Left hindlimb (tissue), 1 donor: ENCODE measurements around the gene ARHGEF10L.
"Not testable (repeated sequence)": the region's sequence is repeated elsewhere in the genome, so short reads cannot be mapped to it uniquely, and the experiment has no call there.

Experiments used
- DNase-seq: peaks from one replicate; pipeline ENCODE4 v3.0.0-alpha.2; 2018

ARHGEF10L gene, protein sequence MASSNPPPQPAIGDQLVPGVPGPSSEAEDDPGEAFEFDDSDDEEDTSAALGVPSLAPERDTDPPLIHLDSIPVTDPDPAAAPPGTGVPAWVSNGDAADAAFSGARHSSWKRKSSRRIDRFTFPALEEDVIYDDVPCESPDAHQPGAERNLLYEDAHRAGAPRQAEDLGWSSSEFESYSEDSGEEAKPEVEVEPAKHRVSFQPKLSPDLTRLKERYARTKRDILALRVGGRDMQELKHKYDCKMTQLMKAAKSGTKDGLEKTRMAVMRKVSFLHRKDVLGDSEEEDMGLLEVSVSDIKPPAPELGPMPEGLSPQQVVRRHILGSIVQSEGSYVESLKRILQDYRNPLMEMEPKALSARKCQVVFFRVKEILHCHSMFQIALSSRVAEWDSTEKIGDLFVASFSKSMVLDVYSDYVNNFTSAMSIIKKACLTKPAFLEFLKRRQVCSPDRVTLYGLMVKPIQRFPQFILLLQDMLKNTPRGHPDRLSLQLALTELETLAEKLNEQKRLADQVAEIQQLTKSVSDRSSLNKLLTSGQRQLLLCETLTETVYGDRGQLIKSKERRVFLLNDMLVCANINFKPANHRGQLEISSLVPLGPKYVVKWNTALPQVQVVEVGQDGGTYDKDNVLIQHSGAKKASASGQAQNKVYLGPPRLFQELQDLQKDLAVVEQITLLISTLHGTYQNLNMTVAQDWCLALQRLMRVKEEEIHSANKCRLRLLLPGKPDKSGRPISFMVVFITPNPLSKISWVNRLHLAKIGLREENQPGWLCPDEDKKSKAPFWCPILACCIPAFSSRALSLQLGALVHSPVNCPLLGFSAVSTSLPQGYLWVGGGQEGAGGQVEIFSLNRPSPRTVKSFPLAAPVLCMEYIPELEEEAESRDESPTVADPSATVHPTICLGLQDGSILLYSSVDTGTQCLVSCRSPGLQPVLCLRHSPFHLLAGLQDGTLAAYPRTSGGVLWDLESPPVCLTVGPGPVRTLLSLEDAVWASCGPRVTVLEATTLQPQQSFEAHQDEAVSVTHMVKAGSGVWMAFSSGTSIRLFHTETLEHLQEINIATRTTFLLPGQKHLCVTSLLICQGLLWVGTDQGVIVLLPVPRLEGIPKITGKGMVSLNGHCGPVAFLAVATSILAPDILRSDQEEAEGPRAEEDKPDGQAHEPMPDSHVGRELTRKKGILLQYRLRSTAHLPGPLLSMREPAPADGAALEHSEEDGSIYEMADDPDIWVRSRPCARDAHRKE (N-terminal part only)

DNA sequence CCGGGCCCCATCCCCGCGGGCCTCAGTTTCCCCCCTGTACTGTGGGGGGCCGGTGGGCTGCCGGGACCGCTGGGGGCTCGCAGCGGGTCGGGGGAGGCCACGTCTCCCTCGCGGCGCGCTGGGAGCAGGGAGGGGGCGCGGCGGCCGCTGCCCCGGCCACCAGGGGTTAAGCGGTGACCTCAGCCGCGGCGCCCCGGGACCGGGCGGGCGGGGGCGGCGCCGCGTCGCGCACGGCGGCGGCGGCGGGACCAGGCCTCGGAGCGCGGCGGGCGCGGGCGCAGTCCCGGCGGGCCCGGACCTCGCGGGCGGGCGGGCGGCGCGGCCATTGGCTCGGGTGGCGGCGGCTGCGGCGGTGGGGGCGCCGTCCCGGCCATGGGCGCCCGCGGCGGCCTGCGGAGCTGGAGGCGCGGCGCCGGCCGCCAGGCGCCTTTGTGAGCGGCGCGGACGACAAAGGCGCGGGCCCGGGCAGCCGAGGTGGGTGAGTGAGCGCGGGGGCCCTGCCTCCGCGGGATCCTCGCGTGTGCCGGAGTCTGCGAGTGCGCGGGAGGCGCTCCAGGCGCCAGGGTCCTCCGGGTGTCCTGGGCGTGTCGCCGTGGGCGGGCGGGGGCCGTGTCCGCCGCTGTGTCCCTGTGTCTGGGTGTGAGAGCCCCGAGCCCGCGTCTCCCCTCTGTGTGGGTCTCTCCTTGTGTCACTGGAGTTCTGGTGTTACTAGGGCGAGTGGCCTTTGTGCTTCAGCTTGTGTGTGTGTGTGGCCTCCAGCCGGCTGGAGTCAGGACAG lies at the start of gene ARHGEF10L:
TSS of gene ARHGEF10L (plus strand) at position 222 of the 778 bp plus-strand sequence. CDS start 40,898 bp downstream, outside the sequence.
- DNase-seq = no peak

GRCh38 chr1:17489768-17490417 lies 49.6 kb upstream of the ARHGEF10L start:
- not testable (repeated sequence) for DNase-seq

DNA sequence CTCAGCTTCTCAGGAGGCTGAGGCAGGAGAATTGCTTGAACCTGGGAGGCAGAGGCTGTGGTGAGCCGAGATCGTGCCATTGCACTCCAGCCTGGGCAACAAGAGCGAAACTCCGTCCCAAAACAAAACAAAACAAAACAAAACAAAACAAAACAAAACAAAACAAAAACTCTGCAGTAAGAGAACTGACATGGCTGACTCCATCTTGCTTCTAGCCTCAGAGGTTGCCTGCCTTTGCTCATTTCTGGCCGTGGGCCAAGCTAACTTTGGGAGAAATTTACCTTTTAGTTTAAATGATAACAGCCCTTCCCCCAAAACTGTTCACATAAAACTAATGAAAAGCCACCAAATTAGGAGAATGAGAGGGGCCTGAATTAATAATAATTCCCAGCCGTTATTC lies 48.8 kb upstream of the ARHGEF10L start:
- DNase-seq = not testable (repeated sequence)

DNA sequence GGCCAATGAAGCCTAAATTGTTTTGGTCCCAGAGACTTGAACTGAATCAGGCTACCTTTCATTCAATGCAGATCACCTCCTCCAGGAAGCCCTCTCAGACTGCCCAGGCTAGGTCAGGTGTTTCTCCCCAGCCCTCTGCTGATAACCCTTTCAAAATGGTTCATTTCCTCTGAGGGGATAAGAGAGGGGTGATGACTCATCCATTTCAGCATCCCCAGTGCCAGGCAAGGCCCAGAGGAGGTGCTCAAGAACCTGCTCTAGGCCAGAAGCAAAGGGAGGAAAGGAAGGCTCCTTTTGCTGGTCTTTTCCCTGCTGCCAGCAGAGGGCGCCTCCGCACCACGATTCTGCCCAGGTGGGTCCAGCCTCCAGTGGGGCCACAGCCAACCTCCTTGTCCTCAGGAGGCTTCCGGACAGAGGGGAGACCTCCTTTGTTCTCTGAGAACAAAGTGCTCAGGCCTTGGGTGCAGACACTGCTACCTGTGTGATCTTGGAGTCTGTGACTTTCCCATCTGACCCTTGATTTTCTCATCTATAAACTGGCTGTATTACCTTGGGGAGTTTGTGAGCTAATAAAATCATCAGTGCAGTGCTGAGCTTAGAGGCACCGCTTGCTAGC lies 45.3 kb upstream of the ARHGEF10L start:
- peak; percentile 48 for DNase-seq

DNA sequence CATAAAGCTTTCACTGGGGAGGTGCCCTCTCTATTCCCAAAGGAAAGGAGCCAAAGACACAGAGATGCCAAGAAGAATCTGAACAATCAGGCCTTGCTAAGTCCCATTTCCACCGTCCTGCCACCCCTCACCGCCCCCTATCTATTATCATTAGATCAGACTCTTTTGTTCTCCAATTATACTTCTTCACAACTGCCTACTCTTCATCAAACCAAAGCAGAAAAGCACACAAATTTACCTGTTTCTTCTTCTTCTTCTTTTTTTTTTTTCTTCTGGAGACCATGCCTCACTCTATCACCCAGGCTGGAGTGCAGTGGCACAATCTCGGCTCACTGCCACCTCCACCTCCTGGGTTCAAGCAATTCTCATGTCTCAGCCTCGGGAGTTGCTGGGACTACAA lies 43.1 kb upstream of the ARHGEF10L start:
- no peak for DNase-seq

GRCh38 chr1:17498214-17498613 lies 41.3 kb upstream of the ARHGEF10L start:
- no peak for DNase-seq

- DNase-seq = peak; percentile 81
Measured at GRCh38 chr1:17502326-17502778, 37.1 kb upstream of the ARHGEF10L start.

DNA sequence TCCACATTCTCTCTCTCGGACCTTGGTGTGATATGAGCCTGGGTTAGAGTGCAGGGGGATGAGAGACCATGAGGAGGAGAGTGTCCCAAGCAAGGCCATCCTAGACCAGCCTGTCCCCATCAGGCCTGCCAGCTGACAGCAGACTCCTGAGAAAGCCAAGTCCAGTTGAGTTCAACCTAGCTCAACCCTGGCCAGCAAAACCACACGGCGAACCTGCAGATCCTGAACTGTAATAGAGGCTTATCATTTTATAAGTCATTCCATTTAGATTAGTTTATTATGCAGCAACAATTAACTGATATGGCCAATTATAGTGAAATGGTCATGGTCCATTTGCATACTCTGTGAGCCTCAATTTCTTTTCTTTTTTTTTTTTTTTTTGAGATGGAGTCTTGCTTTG lies 36.4 kb upstream of the ARHGEF10L start:
- no peak for DNase-seq

DNA sequence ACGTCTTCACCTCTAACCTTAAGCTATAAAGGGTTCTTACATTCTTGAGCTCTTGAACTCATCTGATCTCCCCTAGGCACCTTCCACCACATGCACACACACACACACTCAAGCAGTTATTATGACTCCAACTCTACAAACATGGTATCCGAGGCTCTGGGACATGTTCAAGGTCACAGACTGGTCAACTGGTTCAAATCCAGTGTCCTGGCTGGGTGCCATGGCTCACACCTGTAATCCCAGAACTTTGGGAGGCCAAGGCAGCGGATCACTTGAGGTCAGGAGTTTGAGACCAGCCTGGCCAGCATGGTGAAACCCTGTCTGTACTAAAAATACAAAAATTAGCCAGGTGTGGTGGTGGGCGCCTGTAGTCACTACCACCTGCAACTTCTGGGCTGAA lies 32.3 kb upstream of the ARHGEF10L start:
- DNase-seq = not testable (repeated sequence)

DNA sequence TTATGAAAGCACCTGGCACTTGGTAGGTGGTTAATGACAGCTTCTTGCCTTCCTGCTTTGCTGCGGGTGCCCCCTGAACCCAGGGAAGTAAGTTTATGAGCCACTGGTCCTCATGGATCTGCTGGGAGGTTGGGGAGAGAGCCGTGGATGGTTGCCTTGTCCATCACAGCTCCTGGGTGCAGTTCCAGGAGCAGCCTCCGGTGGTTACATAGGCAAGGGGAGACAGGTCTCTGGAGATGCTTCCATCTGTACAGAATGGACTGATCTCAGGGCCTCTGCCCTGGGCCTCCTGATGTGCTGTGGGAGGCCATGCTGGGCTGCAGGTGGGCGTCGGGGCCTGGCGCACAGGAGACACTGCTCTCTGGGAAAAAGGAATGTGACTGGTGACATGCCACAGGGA lies 31.6 kb upstream of the ARHGEF10L start:
- DNase-seq = no peak

GRCh38 chr1:17509363-17509762 lies 30.1 kb upstream of the ARHGEF10L start:
- DNase-seq = no peak

DNA sequence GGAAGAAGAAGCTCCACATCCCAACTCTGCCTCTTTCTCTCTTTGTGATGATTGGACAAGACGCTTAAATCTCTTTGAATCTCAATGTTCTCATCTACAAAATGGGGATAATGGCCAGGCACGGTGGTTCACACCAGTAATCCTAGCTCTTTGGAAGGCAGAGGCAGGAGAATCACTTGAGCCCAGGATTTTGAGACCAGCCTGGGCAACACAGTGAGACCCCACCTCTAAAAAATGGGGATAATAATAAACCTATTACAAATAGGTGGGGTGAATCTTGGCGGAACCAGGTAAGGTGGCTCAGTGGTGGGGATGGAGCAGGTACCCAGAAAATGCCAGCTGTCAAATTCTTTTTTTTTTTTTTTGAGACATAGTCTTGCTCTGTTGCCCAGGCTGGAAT lies 29.4 kb upstream of the ARHGEF10L start:
- no peak for DNase-seq

DNA sequence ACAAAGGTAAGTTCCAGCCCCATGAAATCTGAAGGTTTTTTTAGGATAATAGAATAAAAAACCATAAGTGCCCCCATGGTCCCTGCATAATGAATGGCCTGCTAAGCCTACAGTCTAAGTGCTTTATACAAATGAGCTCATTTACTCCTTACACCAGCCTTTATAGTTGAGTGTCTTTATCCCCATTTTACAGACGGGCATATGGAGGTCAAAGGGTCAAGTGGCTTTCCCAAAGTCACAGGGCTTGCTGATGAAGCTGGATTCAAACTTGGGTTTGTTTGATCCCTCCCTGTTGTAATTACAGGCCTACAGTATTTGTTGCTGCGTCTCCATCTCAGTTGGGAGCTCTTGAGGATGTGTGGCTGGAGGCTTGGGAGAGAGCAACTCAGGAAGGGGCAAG lies 28.3 kb upstream of the ARHGEF10L start:
- no peak for DNase-seq

DNA sequence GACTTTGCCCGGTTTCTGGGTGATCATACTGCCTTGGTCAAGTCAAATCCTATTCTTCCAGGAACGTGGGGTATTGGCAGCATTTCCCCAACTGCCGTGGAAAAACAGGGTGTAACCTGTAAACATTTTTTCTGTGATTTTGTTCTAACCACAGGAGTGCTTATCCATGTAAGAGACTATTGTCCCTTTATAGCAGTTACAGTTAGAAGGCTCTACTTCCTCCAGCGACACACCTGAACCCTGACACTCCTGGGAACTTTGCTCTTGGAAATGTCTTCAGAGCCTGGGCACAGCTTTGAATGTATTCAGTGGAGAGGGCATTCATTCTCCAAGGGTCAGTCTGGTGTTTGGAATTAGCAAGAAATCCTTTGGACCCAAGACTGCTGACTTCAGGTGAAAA lies 26.4 kb upstream of the ARHGEF10L start:
- no peak for DNase-seq

DNA sequence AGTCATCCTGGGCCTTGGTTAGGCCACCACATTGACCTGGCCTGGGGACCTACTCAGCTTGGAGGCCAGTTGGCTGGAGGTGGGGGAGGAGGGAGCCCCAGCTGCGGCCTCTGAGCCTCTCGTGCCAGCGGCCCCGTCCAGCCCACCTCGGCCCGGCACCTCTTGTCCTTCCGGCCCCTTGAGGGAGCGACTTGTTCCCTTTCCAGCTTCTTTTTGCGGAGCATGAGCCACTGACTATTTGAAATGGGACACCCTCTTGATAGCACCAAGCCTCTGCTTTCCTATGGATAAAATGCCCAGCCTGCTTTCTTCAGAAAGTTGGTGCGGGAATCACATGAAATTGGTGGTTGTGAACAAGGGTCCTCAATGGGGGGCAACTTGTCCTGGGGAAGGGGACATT lies 24.7 kb upstream of the ARHGEF10L start:
- DNase-seq = no peak

DNA sequence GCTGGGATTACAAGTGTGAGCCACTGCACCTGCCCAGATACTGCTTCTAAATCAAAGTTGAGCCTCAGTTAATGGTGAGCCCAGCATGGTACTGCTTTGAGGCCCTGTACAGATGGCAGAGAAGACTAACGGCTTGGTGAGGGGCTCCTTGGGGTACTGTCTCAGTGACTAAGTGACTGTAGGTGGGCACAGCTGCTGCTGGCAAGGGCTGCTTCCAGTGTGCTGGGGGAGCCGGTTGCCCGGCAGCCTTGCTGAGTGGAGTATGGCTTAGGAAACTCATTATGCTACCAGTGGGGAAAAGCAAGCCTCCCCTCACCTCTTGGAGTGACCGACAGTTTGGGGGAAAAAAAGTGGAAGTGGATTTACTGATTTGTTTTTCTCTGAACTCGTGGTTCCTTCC lies 23.6 kb upstream of the ARHGEF10L start:
- no peak for DNase-seq

- no peak for DNase-seq
Measured at GRCh38 chr1:17516303-17517214, 22.9 kb upstream of the ARHGEF10L start.

GRCh38 chr1:17520041-17520440 lies 19.5 kb upstream of the ARHGEF10L start:
- no peak for DNase-seq

GRCh38 chr1:17520473-17521319 lies 18.8 kb upstream of the ARHGEF10L start:
- DNase-seq = no peak
